Endothelial cell of umbilical vein (primary cell): ENCODE measurements around the gene BCL2. TPM values are rescaled to one million over a fixed set of nuclear protein-coding genes. Genes with fewer than 3 reads are reported as not detected.

Experiments used
- BruUV-seq: library from RNA; stranded (reverse); fragments of 400-500 nt; replicated peaks from 2 replicates; lab custom pipeline; 2021; lab: Mats Ljungman, UMichigan
- CTCF ChIA-PET: fragments of 300-600, 350-600 bp; sonication (Branson Sonifier 250); formaldehyde crosslinking; loops from one replicate; lab custom pipeline; 2021; ENCODE audit warnings: antibody characterized with exemption, inconsistent platforms; lab: Charles Lee
- POLR2A ChIA-PET: fragments of 300-600, 350-600 bp; sonication (Branson Sonifier 250); formaldehyde crosslinking; loops from one replicate; lab custom pipeline; 2021; ENCODE audit warnings: antibody characterized with exemption, inconsistent platforms; lab: Charles Lee
- DNase-seq: peaks from one replicate; pipeline ENCODE4 v3.0.0-alpha.2; 2011; ENCODE audit warnings: low read depth, low spot score
- FAIRE-seq: peaks from 2 replicates; lab custom pipeline; 2011; peaks lifted over from hg19 to GRCh38; lab: Jason Lieb, UNC
- H2AFZ ChIP-seq: 2 replicates; pipeline ENCODE4 v1.6.0; 2012; ENCODE audit warnings: low read depth, low read length, control low read depth, inconsistent platforms
- H3K27ac ChIP-seq: 2 replicates; pipeline ENCODE4 v1.5.1; 2011; ENCODE audit warnings: low read depth, mild to moderate bottlenecking, control low read depth, low read length, moderate library complexity; ENCODE audit not compliant: insufficient read depth
- H3K27me3 ChIP-seq, 2 experiments: 2 replicates each; pipeline versions ENCODE4 v1.6.0 to v1.6.1; 2011; ENCODE audit warnings: low read length in 2 of 2, mixed read lengths in 1 of 2; ENCODE audit not compliant: control insufficient read depth in 2 of 2, insufficient read depth in 2 of 2
- H3K36me3 ChIP-seq, 2 experiments: 2 replicates in 1 of 2; 3 replicates in 1 of 2; pipeline ENCODE4 v1.5.1; 2011; ENCODE audit warnings: low read length in 2 of 2, mild to moderate bottlenecking in 1 of 2, moderate library complexity in 1 of 2; ENCODE audit not compliant: control insufficient read depth in 2 of 2, insufficient read depth in 2 of 2; ENCODE audit errors: extremely low read depth in 1 of 2
- H3K4me1 ChIP-seq: 3 replicates; pipeline ENCODE4 v1.5.1; 2011; ENCODE audit warnings: mild to moderate bottlenecking, low read length; ENCODE audit not compliant: control insufficient read depth, insufficient read depth; ENCODE audit errors: extremely low read depth
- H3K4me2 ChIP-seq: 2 replicates; pipeline ENCODE4 v1.6.1; 2011; ENCODE audit warnings: low read length, control low read depth, mixed read lengths; ENCODE audit not compliant: insufficient read depth
- H3K4me3 ChIP-seq, 3 experiments: fragments of 200-600 bp in 1 of 3; sonication (generic), shearing (Covaris generic) in 1 of 3; replicated peaks in 1 of 3; 2 replicates each; pipeline ENCODE4 v1.5.1; 2011 to 2016; ENCODE audit warnings: control low read depth in 3 of 3, low read length in 3 of 3, mild to moderate bottlenecking in 2 of 3, inconsistent platforms in 1 of 3, low read depth in 1 of 3, moderate library complexity in 1 of 3; ENCODE audit not compliant: insufficient read depth in 1 of 3
- H3K79me2 ChIP-seq: 2 replicates; pipeline ENCODE4 v1.6.0; 2012; ENCODE audit warnings: low read length, inconsistent platforms; ENCODE audit not compliant: control insufficient read depth, insufficient read depth
- H3K9ac ChIP-seq: replicated peaks from 2 replicates; pipeline ENCODE3; 2011; ENCODE audit warnings: low read length, control low read depth; ENCODE audit not compliant: insufficient read depth; ENCODE audit errors: extremely low read depth
- H3K9me1 ChIP-seq: replicated peaks from 3 replicates; pipeline ENCODE4 v1.6.0; 2011; ENCODE audit warnings: mild to moderate bottlenecking, low read length; ENCODE audit not compliant: control insufficient read depth, insufficient read depth; ENCODE audit errors: extremely low read depth
- H3K9me3 ChIP-seq: replicated peaks from 2 replicates; pipeline ENCODE4 v1.5.1; 2012; ENCODE audit warnings: low read length, inconsistent platforms; ENCODE audit not compliant: control insufficient read depth, insufficient read depth
- H4K20me1 ChIP-seq: replicated peaks from 2 replicates; pipeline ENCODE3; 2011; ENCODE audit warnings: mild to moderate bottlenecking, low read length; ENCODE audit not compliant: control insufficient read depth, insufficient read depth; ENCODE audit errors: extremely low read depth
- CTCF ChIP-seq, 2 donors: IDR thresholded peaks; 1 replicate in 1 of 2; 2 replicates in 1 of 2; pipeline ENCODE4 v1.5.1; 2011; ENCODE audit warnings: low read length in 2 of 2, mild to moderate bottlenecking in 2 of 2, moderate library complexity in 2 of 2, control low read depth in 1 of 2, inconsistent platforms in 1 of 2, low read depth in 1 of 2; ENCODE audit not compliant: insufficient read depth in 1 of 2; ENCODE audit errors: extremely low read depth in 1 of 2
- EZH2 ChIP-seq: IDR thresholded peaks from 2 replicates; pipeline ENCODE4 v1.6.1; 2012; ENCODE audit warnings: borderline replicate concordance, low read depth, mild to moderate bottlenecking, moderate library complexity, low read length, inconsistent platforms; ENCODE audit not compliant: severe bottlenecking
- FOS ChIP-seq: IDR thresholded peaks from 2 replicates; pipeline ENCODE4 v1.6.1; 2011; ENCODE audit warnings: mild to moderate bottlenecking, low read length, moderate library complexity, borderline replicate concordance; ENCODE audit not compliant: insufficient read depth
- MYC ChIP-seq: IDR thresholded peaks from one replicate; pipeline ENCODE4 v1.6.1; 2011; ENCODE audit warnings: mild to moderate bottlenecking, low read depth, low read length
- dilution Hi-C: fragments of 300-500 bp; cut with MboI; formaldehyde crosslinking; loops from one replicate; pipeline ENCODE4 v1.15.0; 2019; ENCODE audit warnings: low sequenced_read_pairs; ENCODE audit not compliant: extremely low pct_ligation_motif_present
- intact Hi-C: fragments of 100-400 bp; cut with micrococcal nuclease; formaldehyde crosslinking; loops from one replicate; pipeline ENCODE4 v1.10.0; 2022
- polyA plus RNA-seq, 4 experiments: library from polyadenylated mRNA; depleted of rRNA in 3 of 4; stranded (reverse) in 3 of 4; unstranded in 1 of 4; fragments of >200 nt; gene quantifications; 2 replicates each; pipeline versions ENCODE4 v1.2.1 to v1.2.3, GENCODE V29; 2011 to 2012; ENCODE audit warnings: missing spikeins in 1 of 4
- total RNA-seq: library from RNA; stranded (reverse); gene quantifications from 2 replicates; pipeline ENCODE4 v1.2.3, GENCODE V29; 2021

BCL2 gene
- total and polyA plus RNA-seq, 2 donors (not counting 3 experiments of a cell fraction or from before 2014, with no cell fraction given) = 0.35 to 5.0 TPM

GRCh38 chr18:63216516-63217311 lies 102.9 kb downstream of the BCL2 start:
- no peak overlapping the region for H2AFZ ChIP-seq
- dilution Hi-C loops = no loop called here
- CTCF ChIA-PET = no interaction called here

More at GRCh38 chr18:63216516-63217311, 102.9 kb downstream of the BCL2 start:
- H3K27ac ChIP-seq = no peak overlapping the region
- H3K4me2 ChIP-seq = no peak overlapping the region
- no peaks in the 10 kb centered on the region for H3K9me1 ChIP-seq
- no peaks in the 10 kb centered on the region for H3K79me2 ChIP-seq
- no peaks in the 10 kb centered on the region for H3K36me3 ChIP-seq
- DNase-seq (no peak), FAIRE-seq (no peak)
- intact Hi-C loops = no loop called here
- H3K27me3 ChIP-seq = peaks cover 0 to 2% of the 10 kb centered on the region in 2 experiments
- H4K20me1 ChIP-seq = no peaks in the 10 kb centered on the region
- POLR2A ChIA-PET = no interaction called here
- H3K9ac ChIP-seq = no peak overlapping the region
- H3K4me1 ChIP-seq = no peaks in the 10 kb centered on the region
- no TSS peak for BruUV-seq
- TF ChIP-seq EZH2 (no peak), FOS (no peak), CTCF (IDR thresholded peaks at IDR 0.05; ENCODE audit: extremely low read depth in 1 of 2, insufficient read depth in 1 of 2, low read depth in 1 of 2, low read length in 2 of 2) (no peak), MYC (no peak)
- H3K9me3 ChIP-seq = no peaks in the 10 kb centered on the region
- H3K4me3 ChIP-seq = no peak overlapping the region
